NT2/D1 (cell line): Measurements from ENCODE around the gene SPATA2L.

Experiments used
- SUZ12 ChIP-seq: IDR thresholded peaks from 2 replicates; pipeline ENCODE4 v1.6.1; 2011; ENCODE audit not compliant: insufficient read length, insufficient read depth; ENCODE audit errors: extremely low read depth
- YY1 ChIP-seq: IDR thresholded peaks from 2 replicates; pipeline ENCODE4 v1.6.1; 2011; ENCODE audit not compliant: insufficient read length, insufficient read depth
- ZNF274 ChIP-seq: IDR thresholded peaks from 2 replicates; pipeline ENCODE4 v1.6.1; 2011; ENCODE audit warnings: mild to moderate bottlenecking, low read depth, low read length

DNA sequence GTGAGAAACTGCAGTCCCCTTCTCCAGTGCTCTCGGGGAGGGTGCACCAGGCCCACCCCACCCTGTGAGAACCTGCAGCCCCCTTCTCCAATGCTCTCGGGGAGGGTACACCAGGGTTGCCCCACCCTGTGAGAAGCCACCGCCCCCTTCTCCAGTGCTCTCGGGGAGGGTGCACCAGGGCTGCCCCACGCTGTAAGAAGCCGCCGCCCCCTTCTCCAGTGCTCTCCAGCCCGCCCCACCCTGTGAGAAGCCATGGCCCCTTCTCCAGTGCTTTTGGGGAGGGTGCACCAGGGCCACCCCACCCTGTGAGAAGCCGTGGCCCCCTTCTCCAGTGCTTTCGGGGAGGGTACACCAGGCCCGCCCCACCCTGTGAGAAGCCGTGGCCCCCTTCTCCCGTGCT is 31.8 kb downstream of the SPATA2L start:
- no peak for TF ChIP-seq ZNF274
- no peak for TF ChIP-seq SUZ12
- TF ChIP-seq YY1: no peak
